Common myeloid progenitor, CD34-positive (primary cell): ENCODE results near the gene XRCC2.

Source experiments
- CTCF ChIA-PET: fragments of 350-600 bp; sonication (Branson Sonifier 250); formaldehyde crosslinking; loops from one replicate; lab custom pipeline; 2021; ENCODE audit warnings: antibody characterized with exemption; lab: Charles Lee
- POLR2A ChIA-PET: fragments of 350-600 bp; sonication (Branson Sonifier 250); formaldehyde crosslinking; loops from one replicate; lab custom pipeline; 2021; ENCODE audit warnings: antibody characterized with exemption; lab: Charles Lee
- DNase-seq, 3 donors: peaks; one replicate each; pipeline versions ENCODE4 v3.0.0 to v3.0.0-alpha.2; 2013
- H3K27ac ChIP-seq, 2 experiments: 1 replicate in 1 of 2; 2 replicates in 1 of 2; pipeline ENCODE4 v1.7.0; 2013; ENCODE audit warnings: inconsistent platforms in 2 of 2, low read length in 2 of 2, mild to moderate bottlenecking in 2 of 2, low read depth in 1 of 2, moderate library complexity in 1 of 2; ENCODE audit not compliant: severe bottlenecking in 2 of 2, insufficient read depth in 1 of 2, poor library complexity in 1 of 2
- H3K27me3 ChIP-seq, 5 experiments: replicated peaks in 2 of 5; 1 replicate in 3 of 5; 2 replicates in 2 of 5; pipeline versions ENCODE4 v1.6.1 to v1.7.0; 2013; ENCODE audit warnings: low read length in 4 of 5, mild to moderate bottlenecking in 2 of 5, moderate library complexity in 2 of 5, inconsistent platforms in 1 of 5; ENCODE audit not compliant: insufficient read depth in 5 of 5, control insufficient read depth in 4 of 5
- H3K36me3 ChIP-seq, 4 experiments: 1 replicate in 2 of 4; 2 replicates in 2 of 4; pipeline versions ENCODE4 v1.6.1 to v1.7.0; 2013; ENCODE audit warnings: low read length in 3 of 4, control low read depth in 1 of 4, mild to moderate bottlenecking in 1 of 4; ENCODE audit not compliant: control insufficient read depth in 4 of 4, insufficient read depth in 4 of 4
- H3K4me1 ChIP-seq, 4 experiments: 1 replicate in 3 of 4; 2 replicates in 1 of 4; pipeline versions ENCODE4 v1.6.1 to v1.7.1; 2013; ENCODE audit warnings: low read length in 3 of 4, mild to moderate bottlenecking in 3 of 4, control low read depth in 1 of 4, inconsistent platforms in 1 of 4, moderate library complexity in 1 of 4; ENCODE audit not compliant: control insufficient read depth in 4 of 4, insufficient read depth in 4 of 4; ENCODE audit errors: control extremely low read depth in 1 of 4
- H3K4me3 ChIP-seq, 7 experiments: 1 replicate in 4 of 7; 2 replicates in 3 of 7; pipeline versions ENCODE4 v1.5.1 to v1.7.0; 2013; ENCODE audit warnings: mild to moderate bottlenecking in 7 of 7, low read length in 6 of 7, moderate library complexity in 6 of 7, inconsistent platforms in 2 of 7, low read depth in 2 of 7, control low read depth in 1 of 7; ENCODE audit not compliant: insufficient read depth in 4 of 7, control insufficient read depth in 1 of 7; ENCODE audit errors: extremely low read depth in 1 of 7
- H3K9me3 ChIP-seq, 5 experiments: 1 replicate in 4 of 5; 2 replicates in 1 of 5; pipeline versions ENCODE4 v1.6.1 to v1.7.1; 2013; ENCODE audit warnings: low read length in 4 of 5, mild to moderate bottlenecking in 2 of 5, inconsistent platforms in 1 of 5, low read depth in 1 of 5, moderate library complexity in 1 of 5; ENCODE audit not compliant: control insufficient read depth in 4 of 5, insufficient read depth in 2 of 5; ENCODE audit errors: control extremely low read depth in 1 of 5
- WGBS: methylation state at CpG from one replicate; pipeline ENCODE4 v1.1.5; 2013; ENCODE audit not compliant: insufficient coverage; 5-methylcytosine and 5-hydroxymethylcytosine counted together

The XRCC2 gene

GRCh38 chr7:152601305-152601798, 74.6 kb downstream of the XRCC2 start:
- Histone ChIP-seq H3K9me3 (no peaks in the 10 kb centered on the region), H3K4me1 (no peaks in the 10 kb centered on the region), H3K4me3 (no peak overlapping the region), H3K36me3 (no peaks in the 10 kb centered on the region), H3K27me3 (no peaks in the 10 kb centered on the region), H3K27ac (no peak overlapping the region)
- ChIA-PET CTCF (no interaction called here), POLR2A (no interaction called here)
- DNase-seq, result no peak
- 96% methylated on average over 16 of the region's 17 CpGs for WGBS

GRCh38 chr7:152600266-152600665, 75.7 kb downstream of the XRCC2 start:
- Histone ChIP-seq H3K9me3 (no peaks in the 10 kb centered on the region), H3K27ac (no peak overlapping the region), H3K4me1 (no peaks in the 10 kb centered on the region), H3K27me3 (no peaks in the 10 kb centered on the region), H3K36me3 (no peaks in the 10 kb centered on the region), H3K4me3 (no peak overlapping the region)
- no peak for DNase-seq
- CTCF ChIA-PET, result no interaction called here
- POLR2A ChIA-PET, result no interaction called here
- WGBS, result 98% methylated on average over 3 of the region's 5 CpGs

GRCh38 chr7:152597507-152597906, 78.4 kb downstream of the XRCC2 start:
- H3K9me3 ChIP-seq, result no peaks in the 10 kb centered on the region
- ChIA-PET CTCF (no interaction called here), POLR2A (no interaction called here)
- no peak for DNase-seq
- H3K27me3 ChIP-seq, result no peaks in the 10 kb centered on the region
- H3K27ac ChIP-seq, result no peak overlapping the region
- no peak overlapping the region for H3K4me3 ChIP-seq
- H3K4me1 ChIP-seq, result no peaks in the 10 kb centered on the region
- WGBS, result 100% methylated on average over 5 of the region's 8 CpGs
- no peaks in the 10 kb centered on the region for H3K36me3 ChIP-seq

GRCh38 chr7:152596824-152597223, 79.1 kb downstream of the XRCC2 start:
- DNase-seq, result no peak
- H3K27ac ChIP-seq, result no peak overlapping the region
- no peaks in the 10 kb centered on the region for H3K9me3 ChIP-seq
- WGBS, result 100% methylated on average over 2 of the region's 2 CpGs
- H3K4me3 ChIP-seq, result no peak overlapping the region
- peaks cover 0 to 2% (median 0%) of the 10 kb centered on the region in 5 experiments for H3K27me3 ChIP-seq
- ChIA-PET POLR2A (interaction anchor here (0.5 kb wide), 1 partner anchor 34 kb away, joined by 3 read pairs; no protein-coding TSS in a partner anchor), CTCF (no interaction called here)
- no peaks in the 10 kb centered on the region for H3K36me3 ChIP-seq
- no peaks in the 10 kb centered on the region for H3K4me1 ChIP-seq
